GDM1 (cell line): Measurements from ENCODE around the gene APOBEC3G.
A peak's percentile ranks its signal among the peaks of the same experiment; 100 is the strongest.

Experiments
- DNase-seq: peaks from one replicate; lab custom pipeline; 2025; lab: John Stamatoyannopoulos, UW

APOBEC3G gene

GRCh38 chr22:39092111-39092862 lies 15.2 kb downstream of the APOBEC3G start:
- DNase-seq, result no peak

GRCh38 chr22:39094717-39095389 lies 17.8 kb downstream of the APOBEC3G start:
- DNase-seq, result no peak

GRCh38 chr22:39095971-39096370 lies 18.9 kb downstream of the APOBEC3G start:
- no peak for DNase-seq

GRCh38 chr22:39097098-39098020 lies 20.3 kb downstream of the APOBEC3G start, which contains the start of gene APOBEC3H:
TSS of gene APOBEC3H (plus strand) at chr22:39097244. CDS start at chr22:39100279, 3,035 bp downstream.
- peak; percentile 84 for DNase-seq

- no peak for DNase-seq
Observed at GRCh38 chr22:39098026-39098425, 21.0 kb downstream of the APOBEC3G start.

GRCh38 chr22:39098576-39098975 lies 21.5 kb downstream of the APOBEC3G start:
- DNase-seq, result no peak

GRCh38 chr22:39101226-39101625 lies 24.2 kb downstream of the APOBEC3G start:
- no peak for DNase-seq

GRCh38 chr22:39103431-39103830 lies 26.4 kb downstream of the APOBEC3G start:
- no peak for DNase-seq

- no peak for DNase-seq
Observed at GRCh38 chr22:39106326-39106725, 29.3 kb downstream of the APOBEC3G start.

- no peak for DNase-seq
Observed at GRCh38 chr22:39108487-39108886, 31.4 kb downstream of the APOBEC3G start.

- DNase-seq, result no peak
Observed at GRCh38 chr22:39109361-39109760, 32.3 kb downstream of the APOBEC3G start.

- peak; percentile 30 for DNase-seq
Observed at GRCh38 chr22:39110631-39111561, 33.8 kb downstream of the APOBEC3G start.

- no peak for DNase-seq
Observed at GRCh38 chr22:39114112-39114511, 37.0 kb downstream of the APOBEC3G start.

- no peak for DNase-seq
Observed at GRCh38 chr22:39115570-39115969, 38.5 kb downstream of the APOBEC3G start.

- DNase-seq, result no peak
Observed at GRCh38 chr22:39115977-39116621, 39.0 kb downstream of the APOBEC3G start.

- DNase-seq, result peak; percentile 52
Observed at GRCh38 chr22:39117585-39118191, 40.6 kb downstream of the APOBEC3G start.

GRCh38 chr22:39120983-39121382 lies 43.9 kb downstream of the APOBEC3G start:
- DNase-seq, result no peak

GRCh38 chr22:39122772-39123470 lies 45.8 kb downstream of the APOBEC3G start:
- DNase-seq, result no peak

GRCh38 chr22:39123751-39124581 lies 46.9 kb downstream of the APOBEC3G start:
- no peak for DNase-seq
